GM19025 (cell line): ENCODE data around the gene SCUBE1.
"Not testable (repeated sequence)": the region's sequence is repeated elsewhere in the genome, so short reads cannot be mapped to it uniquely, and the experiment has no call there.

Experiments
- ATAC-seq: cut with Tn5 transposase; IDR thresholded peaks from one replicate; pipeline ENCODE4 v1.9.1; 2021; ENCODE audit warnings: mild to moderate bottlenecking, low read depth, moderate library complexity; ENCODE audit not compliant: unreplicated experiment

SCUBE1 gene

GRCh38 chr22:43288807-43289420, 54.3 kb downstream of the SCUBE1 start:
- ATAC-seq, result no peak

- no peak for ATAC-seq
Observed at GRCh38 chr22:43288378-43288777, 54.8 kb downstream of the SCUBE1 start.

GRCh38 chr22:43287441-43287840, 55.7 kb downstream of the SCUBE1 start:
- no peak for ATAC-seq

GRCh38 chr22:43281394-43281793, 61.8 kb downstream of the SCUBE1 start:
- no peak for ATAC-seq

GRCh38 chr22:43280523-43280886, 62.7 kb downstream of the SCUBE1 start:
- not testable (repeated sequence) for ATAC-seq

- no peak for ATAC-seq
Observed at GRCh38 chr22:43279867-43280522, 63.2 kb downstream of the SCUBE1 start.

- no peak for ATAC-seq
Observed at GRCh38 chr22:43277987-43278601, 65.1 kb downstream of the SCUBE1 start.

- ATAC-seq, result no peak
Observed at GRCh38 chr22:43277091-43277490, 66.1 kb downstream of the SCUBE1 start.

GRCh38 chr22:43276321-43276720, 66.9 kb downstream of the SCUBE1 start:
- ATAC-seq, result no peak

GRCh38 chr22:43275545-43276317, 67.4 kb downstream of the SCUBE1 start:
- no peak for ATAC-seq

- ATAC-seq, result no peak
Observed at GRCh38 chr22:43274595-43275240, 68.5 kb downstream of the SCUBE1 start.

GRCh38 chr22:43273902-43274484, 69.2 kb downstream of the SCUBE1 start:
- ATAC-seq, result no peak

- no peak for ATAC-seq
Observed at GRCh38 chr22:43272869-43273318, 70.3 kb downstream of the SCUBE1 start.

- no peak for ATAC-seq
Observed at GRCh38 chr22:43272301-43272700, 70.9 kb downstream of the SCUBE1 start.

- no peak for ATAC-seq
Observed at GRCh38 chr22:43270949-43271348, 72.2 kb downstream of the SCUBE1 start.

- ATAC-seq, result no peak
Observed at GRCh38 chr22:43270314-43270908, 72.8 kb downstream of the SCUBE1 start.

- ATAC-seq, result no peak
Observed at GRCh38 chr22:43269646-43270045, 73.5 kb downstream of the SCUBE1 start.

GRCh38 chr22:43269246-43269645, 73.9 kb downstream of the SCUBE1 start:
- ATAC-seq, result no peak

- ATAC-seq, result no peak
Observed at GRCh38 chr22:43267981-43268660, 75.1 kb downstream of the SCUBE1 start.
